Measurements from ENCODE around the gene SPOUT1.
A peak's percentile ranks its signal among the peaks of the same experiment; 100 is the strongest.
"Not testable (repeated sequence)": the region's sequence is repeated elsewhere in the genome, so short reads cannot be mapped to it uniquely, and the experiment has no call there.

SPOUT1 gene, protein sequence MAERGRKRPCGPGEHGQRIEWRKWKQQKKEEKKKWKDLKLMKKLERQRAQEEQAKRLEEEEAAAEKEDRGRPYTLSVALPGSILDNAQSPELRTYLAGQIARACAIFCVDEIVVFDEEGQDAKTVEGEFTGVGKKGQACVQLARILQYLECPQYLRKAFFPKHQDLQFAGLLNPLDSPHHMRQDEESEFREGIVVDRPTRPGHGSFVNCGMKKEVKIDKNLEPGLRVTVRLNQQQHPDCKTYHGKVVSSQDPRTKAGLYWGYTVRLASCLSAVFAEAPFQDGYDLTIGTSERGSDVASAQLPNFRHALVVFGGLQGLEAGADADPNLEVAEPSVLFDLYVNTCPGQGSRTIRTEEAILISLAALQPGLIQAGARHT

DNA sequence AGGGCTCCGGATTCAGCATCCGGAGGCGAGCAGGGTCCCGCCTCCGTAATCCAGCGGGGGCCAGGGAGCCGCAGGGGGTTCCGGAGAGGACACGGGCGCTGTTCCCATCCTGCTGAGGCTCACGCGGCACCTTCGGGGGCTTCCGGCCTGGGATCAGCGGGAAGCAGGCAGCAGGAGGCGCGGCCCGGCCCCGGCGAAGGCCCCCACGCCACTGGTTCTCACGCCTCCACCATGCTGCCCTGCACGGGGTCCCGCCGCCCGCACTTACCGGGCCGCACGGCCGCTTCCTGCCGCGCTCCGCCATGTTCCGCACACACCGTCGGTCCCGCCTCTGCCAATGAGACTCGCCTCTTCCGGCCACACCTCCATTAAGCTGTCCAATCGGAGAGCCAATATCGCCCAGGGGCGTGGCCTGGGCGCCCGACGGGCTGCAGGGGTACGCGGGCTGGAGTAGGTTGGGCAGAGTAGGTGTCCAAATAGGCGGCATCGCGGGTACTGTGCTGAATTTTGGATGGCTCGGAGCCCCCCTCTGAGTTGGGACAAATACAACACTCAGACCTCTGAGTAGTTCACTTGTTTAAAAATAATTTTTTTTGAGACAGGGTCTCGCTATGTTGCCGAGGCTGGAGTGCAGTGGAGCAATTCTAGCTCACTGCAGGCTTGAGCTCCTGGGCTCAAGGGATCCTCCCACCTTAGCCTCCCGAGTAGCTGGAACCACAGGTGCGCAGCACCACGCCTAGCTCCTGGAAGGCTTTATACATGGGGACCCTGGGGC, at the start of gene SPOUT1:
Gene SPOUT1 (minus strand): TSS at position 318 of the 775 bp plus-strand sequence. CDS start 14 bp downstream, at position 304.
- peak; percentile 92 for DNase-seq

GRCh38 chr9:128877852-128878251, 48.3 kb upstream of the SPOUT1 start:
- DNase-seq: no peak

DNA sequence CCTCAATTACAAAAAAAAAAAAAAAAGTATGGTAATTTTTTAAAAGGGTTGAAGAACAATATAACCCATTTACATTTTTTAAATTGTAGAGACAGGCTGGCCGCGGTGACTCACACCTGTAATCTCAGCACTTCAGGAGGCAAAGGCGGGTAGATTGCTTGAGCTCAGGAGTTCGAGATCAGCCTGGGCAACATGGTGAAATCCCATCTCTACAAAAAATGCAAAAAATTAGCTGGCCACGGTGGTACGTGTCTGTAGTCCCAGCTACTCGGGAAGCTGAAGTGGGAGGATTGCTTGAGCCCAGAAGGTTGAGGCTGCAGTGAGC, 41.3 kb upstream of the SPOUT1 start:
- not testable (repeated sequence) for DNase-seq

- no peak for DNase-seq
These were observed 40.7 kb upstream of the SPOUT1 start for GRCh38 chr9:128870128-128870940.

GRCh38 chr9:128863647-128864046, 34.1 kb upstream of the SPOUT1 start:
- DNase-seq: peak; percentile 74

GRCh38 chr9:128862401-128862851, 32.8 kb upstream of the SPOUT1 start:
- DNase-seq: no peak

DNA sequence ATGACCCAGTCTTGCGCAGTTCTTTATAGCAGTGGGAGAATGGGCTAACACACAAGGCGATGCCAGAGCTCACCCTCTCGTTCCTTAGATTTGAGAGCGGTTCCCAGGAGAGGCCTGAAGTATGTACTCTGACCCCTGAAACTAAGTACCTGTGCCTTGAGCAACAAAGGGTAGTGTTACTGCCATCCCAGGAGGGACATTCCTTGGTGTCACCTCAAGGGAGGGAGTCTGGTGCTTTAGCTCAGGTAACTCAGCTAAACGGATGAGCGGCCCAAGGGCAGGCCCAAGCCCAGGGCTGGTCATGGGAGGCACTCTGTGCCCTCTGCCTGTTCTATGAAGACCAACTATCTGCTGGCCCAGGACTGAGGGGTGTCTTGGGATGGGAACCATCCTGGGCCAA, 31.9 kb upstream of the SPOUT1 start:
- DNase-seq: no peak

DNA sequence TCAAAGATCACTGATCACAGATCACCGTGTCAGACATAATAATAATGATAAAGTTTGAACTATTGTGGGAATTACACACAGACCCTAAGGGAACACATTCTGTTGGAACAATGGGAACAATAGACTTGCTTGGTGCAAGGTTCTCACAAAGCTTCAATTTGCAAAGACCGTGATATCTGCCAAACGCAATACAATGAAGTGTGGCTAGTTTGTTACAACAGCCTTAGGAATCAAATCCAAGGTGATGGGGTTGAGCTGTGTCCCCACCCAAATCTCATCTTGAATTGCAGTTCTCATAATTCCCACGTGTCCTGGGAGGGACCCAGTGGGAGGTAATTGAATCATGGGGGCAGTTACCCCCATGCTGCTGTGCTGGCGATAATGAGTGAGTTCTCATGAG, 31.3 kb upstream of the SPOUT1 start:
- DNase-seq: no peak

DNA sequence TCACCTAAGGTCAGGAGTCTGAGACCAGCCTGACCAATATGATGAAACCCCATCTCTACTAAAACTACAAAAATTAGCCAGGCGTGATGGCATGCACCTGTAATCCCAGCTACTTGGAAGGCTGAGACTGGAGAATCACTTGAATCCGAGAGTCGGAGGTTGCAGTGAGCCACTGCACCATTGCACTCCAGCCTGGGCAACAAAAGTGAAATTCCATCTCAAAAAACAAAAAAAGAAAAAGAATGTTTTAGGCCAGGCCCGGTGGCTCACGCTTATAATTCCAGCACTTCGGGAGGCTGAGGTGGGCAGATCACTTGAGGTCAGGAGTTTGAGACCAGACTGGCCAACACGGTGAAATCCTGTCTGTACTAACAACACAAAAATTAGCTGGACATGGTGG, 28.9 kb upstream of the SPOUT1 start:
- DNase-seq: not testable (repeated sequence)

DNA sequence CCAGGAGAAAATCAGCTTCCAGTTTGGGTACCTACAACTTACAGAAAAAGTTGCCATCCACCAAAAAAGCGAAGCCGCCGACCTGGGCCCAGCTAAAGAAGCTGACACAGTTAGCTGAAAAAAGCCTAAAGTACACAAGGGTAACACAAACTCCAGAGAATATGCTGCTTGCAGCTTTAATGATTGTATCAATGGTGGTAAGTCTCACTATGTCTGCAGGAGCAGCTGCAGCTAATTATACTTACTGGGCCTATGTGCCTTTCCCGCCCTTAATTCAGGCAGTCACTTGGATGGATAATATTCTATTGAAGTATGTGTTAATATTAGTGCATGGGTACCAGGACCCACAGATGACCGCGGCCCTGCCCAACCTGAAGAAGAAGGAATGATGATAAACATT, 24.9 kb upstream of the SPOUT1 start:
- not testable (repeated sequence) for DNase-seq

- not testable (repeated sequence) for DNase-seq
These were observed 23.1 kb upstream of the SPOUT1 start for GRCh38 chr9:128852646-128853045.

DNA sequence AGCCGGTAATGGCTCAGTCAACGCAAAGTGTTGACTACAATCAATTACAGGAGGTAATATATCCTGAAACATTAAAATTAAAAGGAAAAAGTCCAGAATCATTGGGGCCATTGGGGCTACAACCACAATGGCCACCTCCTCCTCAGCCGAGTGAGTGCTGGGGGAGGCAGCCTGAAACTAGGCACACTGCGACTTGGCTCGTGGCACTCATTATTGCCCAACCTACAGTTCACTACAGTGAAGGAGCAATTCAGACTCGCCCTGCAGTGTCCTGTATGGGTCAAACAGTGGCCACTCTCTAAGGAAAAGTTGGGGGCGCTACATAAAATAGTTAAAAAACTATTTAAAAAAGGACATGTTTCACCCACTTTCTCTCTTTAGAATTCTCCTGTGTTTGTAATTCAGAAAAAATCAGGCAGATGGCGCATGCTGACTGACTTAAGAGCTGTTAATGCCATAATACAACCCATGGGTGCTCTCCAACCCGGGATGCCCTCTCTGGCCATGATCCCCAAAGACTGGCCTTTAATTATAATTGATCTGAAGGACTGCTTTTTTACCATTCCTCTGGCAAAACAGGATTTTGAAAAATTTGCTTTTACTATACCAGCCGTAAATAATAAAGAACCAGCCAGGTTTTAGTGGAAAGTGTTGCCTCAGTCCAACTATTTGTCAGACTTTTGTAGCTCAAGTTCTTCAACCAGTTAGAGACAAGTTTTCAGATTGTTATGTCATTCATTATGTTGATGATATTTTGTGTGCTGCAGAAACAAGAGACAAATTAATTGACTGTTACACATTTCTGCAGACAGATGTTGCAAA, 22.4 kb upstream of the SPOUT1 start:
- DNase-seq: peak; percentile 10

GRCh38 chr9:128851024-128851423, 21.4 kb upstream of the SPOUT1 start:
- DNase-seq: not testable (repeated sequence)

- no peak for DNase-seq
These were observed 18.2 kb upstream of the SPOUT1 start for GRCh38 chr9:128847803-128848202.

GRCh38 chr9:128846680-128847030, 17.1 kb upstream of the SPOUT1 start:
- no peak for DNase-seq

DNA sequence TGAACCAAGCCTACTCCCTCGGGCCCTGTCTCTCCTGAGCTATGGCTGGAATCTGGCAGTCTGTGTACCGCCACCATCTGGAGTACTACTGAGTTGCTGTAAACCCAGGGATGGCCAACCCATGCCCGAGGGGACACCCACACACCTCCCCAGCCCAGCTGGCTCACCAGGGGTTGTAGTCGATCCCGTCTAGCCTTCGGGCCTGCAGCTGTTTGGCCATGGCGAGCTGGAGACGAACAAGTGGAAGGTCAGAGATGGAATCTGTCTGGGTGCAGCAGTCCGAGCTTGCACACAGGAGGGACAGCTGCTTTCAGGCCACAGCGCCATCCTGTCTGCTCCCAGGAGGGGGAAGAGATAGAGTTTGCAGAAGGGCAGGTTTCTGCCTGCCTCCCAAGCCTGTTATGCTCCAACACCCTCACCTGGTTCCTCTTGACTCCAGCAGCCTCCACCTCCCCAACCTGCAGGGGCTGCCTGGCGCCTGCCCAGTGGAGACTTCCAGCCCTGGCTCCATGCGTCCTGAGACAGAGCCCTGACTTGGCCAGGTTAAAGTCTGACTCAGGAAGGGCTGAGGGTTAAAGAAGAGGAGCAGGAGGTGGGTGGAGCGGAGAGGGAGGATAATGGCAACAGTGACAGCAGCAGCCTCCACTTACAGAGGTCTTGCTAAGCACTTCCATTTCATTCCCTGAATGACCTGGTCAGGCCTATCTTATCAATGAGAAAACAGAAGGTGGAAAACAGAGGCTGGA, 15.8 kb upstream of the SPOUT1 start:
- no peak for DNase-seq

GRCh38 chr9:128843171-128843570, 13.6 kb upstream of the SPOUT1 start:
- DNase-seq: not testable (repeated sequence)

DNA sequence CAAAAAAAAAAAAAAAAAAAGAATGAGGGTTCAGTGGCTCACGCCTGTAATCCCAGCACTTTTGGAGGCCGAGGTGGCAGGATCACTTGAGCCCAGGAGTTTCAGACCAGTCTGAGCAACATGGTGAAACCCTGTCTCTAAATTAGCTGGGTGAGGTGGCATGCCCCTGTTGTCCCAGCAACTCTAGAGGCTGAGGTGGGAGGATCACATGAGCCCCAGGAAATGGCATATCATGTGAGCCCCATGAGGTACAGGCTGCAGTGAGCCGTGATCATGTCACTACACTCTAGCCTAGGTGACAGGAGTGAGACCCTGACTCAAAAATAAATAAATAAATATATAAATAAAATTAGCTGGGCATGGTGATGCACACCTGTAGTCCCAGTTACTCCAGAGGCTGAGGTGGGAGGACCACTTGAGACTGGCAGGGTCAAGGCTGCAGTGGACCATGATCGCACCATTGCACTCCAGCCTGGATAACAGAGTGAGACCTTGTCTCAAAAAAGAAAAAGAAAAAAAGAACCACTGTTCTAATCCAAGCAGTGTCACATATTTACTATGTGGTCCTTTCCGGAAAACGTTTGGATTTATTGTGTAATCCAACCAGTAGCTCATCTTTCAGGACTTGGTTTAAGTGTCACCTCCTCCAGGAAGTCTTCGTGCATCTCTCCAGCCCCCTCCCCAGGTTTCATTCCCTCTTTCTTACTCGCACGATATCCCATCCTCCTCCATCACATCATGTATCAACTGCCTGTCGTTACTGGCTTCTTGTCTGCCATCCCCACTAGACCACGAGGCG, 12.3 kb upstream of the SPOUT1 start:
- no peak for DNase-seq

GRCh38 chr9:128840524-128840923, 10.9 kb upstream of the SPOUT1 start:
- no peak for DNase-seq

DNA sequence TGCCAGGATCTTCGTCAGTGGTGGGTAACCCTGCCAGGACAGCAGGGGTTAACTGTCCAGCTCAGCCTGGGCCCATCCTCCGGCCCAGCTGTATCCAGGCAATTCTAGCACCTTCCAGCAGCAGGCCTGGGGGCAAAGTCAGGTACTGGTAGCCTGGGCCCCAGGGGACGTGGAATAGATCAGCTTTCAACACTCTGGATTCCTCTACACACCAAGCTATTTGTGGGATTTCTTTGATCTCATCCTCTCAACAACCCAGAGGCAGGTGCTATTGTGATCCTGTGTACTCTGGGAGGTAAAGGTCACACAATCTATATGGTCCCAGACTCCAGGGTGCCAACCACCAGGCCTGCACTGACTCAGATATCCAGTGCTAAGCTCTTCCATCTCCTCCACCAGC, 8.7 kb upstream of the SPOUT1 start:
- no peak for DNase-seq
